Neural progenitor cell (in vitro differentiated cells): ENCODE results near the gene TOMM7.

Experiments
- EZH2 ChIP-seq: fragments of 200-600 bp; sonication (generic); IDR thresholded peaks from 2 replicates; pipeline ENCODE4 v1.6.1; 2017; ENCODE audit warnings: antibody characterized with exemption, mild to moderate bottlenecking, moderate library complexity
- EZH2phosphoT487 ChIP-seq: fragments of 200-600 bp; sonication (generic); IDR thresholded peaks from 2 replicates; pipeline ENCODE4 v1.6.1; 2017; ENCODE audit warnings: antibody characterized with exemption
- TF ChIP-seq, protein P1 (sequence below): fragments of 200-600 bp; sonication (generic); IDR thresholded peaks from 2 replicates; pipeline ENCODE4 v1.5.1; 2017; ENCODE audit warnings: antibody characterized with exemption, mild to moderate bottlenecking

DNA sequence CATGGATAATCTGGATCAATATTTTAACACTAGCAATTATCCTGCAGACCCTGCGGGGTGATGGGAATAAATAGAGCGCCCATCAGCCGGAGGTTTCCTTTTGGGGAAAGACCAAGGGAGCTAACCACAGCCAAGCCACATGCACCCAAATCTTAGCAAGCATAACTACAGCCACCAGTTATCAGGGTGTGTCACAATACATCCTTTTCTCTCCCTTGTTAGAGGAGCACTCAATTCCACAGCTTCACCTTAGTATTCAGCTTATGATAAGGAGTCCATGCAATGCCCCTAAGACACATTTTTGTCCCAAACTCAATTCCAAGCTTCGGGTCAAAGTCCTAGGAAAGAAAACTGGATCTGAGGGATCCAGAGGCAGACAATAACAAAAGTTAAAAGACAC, 15.9 kb downstream of the TOMM7 start:
- no peak for TF ChIP-seq EZH2
- TF ChIP-seq, protein P1, sequence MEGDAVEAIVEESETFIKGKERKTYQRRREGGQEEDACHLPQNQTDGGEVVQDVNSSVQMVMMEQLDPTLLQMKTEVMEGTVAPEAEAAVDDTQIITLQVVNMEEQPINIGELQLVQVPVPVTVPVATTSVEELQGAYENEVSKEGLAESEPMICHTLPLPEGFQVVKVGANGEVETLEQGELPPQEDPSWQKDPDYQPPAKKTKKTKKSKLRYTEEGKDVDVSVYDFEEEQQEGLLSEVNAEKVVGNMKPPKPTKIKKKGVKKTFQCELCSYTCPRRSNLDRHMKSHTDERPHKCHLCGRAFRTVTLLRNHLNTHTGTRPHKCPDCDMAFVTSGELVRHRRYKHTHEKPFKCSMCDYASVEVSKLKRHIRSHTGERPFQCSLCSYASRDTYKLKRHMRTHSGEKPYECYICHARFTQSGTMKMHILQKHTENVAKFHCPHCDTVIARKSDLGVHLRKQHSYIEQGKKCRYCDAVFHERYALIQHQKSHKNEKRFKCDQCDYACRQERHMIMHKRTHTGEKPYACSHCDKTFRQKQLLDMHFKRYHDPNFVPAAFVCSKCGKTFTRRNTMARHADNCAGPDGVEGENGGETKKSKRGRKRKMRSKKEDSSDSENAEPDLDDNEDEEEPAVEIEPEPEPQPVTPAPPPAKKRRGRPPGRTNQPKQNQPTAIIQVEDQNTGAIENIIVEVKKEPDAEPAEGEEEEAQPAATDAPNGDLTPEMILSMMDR = no peak
- no peak for TF ChIP-seq EZH2phosphoT487
